ENCODE measurements around the gene GPHN. TPM values are rescaled to one million over a fixed set of nuclear protein-coding genes. Genes with fewer than 3 reads are reported as not detected.

Gene GPHN
- total RNA-seq, 1 donor from 2014 or later, result 12.9 TPM

DNA sequence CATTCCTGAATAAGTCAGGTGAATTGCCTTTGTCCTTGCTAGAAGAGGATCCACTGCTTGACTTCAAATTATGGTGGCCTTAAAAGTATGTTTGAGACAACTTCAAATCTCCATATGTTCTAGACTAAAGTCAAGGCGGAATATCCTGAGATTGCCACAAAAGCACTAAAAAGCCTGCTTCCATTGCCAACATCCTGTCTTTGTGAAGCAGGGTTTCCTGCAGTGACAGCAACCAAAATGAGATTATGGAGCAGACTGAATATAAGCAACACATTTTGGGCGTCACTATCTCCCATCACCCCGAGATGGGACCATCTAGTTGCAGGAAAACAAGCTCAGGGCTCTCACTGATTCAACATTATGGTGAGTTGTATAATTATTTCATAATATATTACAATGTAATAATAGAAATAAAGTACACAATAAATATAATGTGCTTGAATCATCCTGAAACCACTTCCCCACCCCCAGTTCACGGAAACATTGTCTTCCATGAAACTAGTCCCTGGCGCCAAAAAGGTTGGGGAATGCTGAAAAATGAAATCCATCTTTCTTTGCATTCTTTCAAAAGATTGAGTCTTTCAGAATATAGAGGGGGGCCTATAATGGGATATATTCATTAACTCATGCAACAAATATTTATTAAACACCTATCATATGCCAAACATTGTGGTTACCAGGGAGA lies 143.7 kb downstream of the GPHN start:
- Histone ChIP-seq H3K36me3 (ENCODE audit: control insufficient read depth, insufficient read depth, low read length) (no peaks in the 10 kb centered on the region), H3K27me3 (ENCODE audit: control insufficient read depth, insufficient read depth, low read length) (no peaks in the 10 kb centered on the region), H3K4me3 (ENCODE audit: low read depth, low read length) (no peak overlapping the region)
- TF ChIP-seq, protein P1, sequence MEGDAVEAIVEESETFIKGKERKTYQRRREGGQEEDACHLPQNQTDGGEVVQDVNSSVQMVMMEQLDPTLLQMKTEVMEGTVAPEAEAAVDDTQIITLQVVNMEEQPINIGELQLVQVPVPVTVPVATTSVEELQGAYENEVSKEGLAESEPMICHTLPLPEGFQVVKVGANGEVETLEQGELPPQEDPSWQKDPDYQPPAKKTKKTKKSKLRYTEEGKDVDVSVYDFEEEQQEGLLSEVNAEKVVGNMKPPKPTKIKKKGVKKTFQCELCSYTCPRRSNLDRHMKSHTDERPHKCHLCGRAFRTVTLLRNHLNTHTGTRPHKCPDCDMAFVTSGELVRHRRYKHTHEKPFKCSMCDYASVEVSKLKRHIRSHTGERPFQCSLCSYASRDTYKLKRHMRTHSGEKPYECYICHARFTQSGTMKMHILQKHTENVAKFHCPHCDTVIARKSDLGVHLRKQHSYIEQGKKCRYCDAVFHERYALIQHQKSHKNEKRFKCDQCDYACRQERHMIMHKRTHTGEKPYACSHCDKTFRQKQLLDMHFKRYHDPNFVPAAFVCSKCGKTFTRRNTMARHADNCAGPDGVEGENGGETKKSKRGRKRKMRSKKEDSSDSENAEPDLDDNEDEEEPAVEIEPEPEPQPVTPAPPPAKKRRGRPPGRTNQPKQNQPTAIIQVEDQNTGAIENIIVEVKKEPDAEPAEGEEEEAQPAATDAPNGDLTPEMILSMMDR (IDR thresholded peaks at IDR 0.05; ENCODE audit: insufficient read depth, low read length, poor library complexity, severe bottlenecking), result no peak
- DNase-seq (ENCODE audit: low read depth), result no peak

GRCh38 chr14:66652525-66653106 lies 144.7 kb downstream of the GPHN start:
- H3K36me3 ChIP-seq (ENCODE audit: control insufficient read depth, insufficient read depth, low read length), result no peaks in the 10 kb centered on the region
- H3K27me3 ChIP-seq (ENCODE audit: control insufficient read depth, insufficient read depth, low read length), result no peaks in the 10 kb centered on the region
- TF ChIP-seq, protein P1 (IDR thresholded peaks at IDR 0.05; ENCODE audit: insufficient read depth, low read length, poor library complexity, severe bottlenecking), result no peak
- no peak for DNase-seq (ENCODE audit: low read depth)
- no peak overlapping the region for H3K4me3 ChIP-seq (ENCODE audit: low read depth, low read length)

GRCh38 chr14:66657780-66658179 lies 149.8 kb downstream of the GPHN start:
- no peaks in the 10 kb centered on the region for H3K36me3 ChIP-seq (ENCODE audit: control insufficient read depth, insufficient read depth, low read length)
- TF ChIP-seq, protein P1 (IDR thresholded peaks at IDR 0.05; ENCODE audit: insufficient read depth, low read length, poor library complexity, severe bottlenecking), result no peak

GRCh38 chr14:66662374-66662773 lies 154.4 kb downstream of the GPHN start:
- TF ChIP-seq, protein P1 (IDR thresholded peaks at IDR 0.05; ENCODE audit: insufficient read depth, low read length, poor library complexity, severe bottlenecking), result peak; percentile 31
- Histone ChIP-seq H3K4me3 (ENCODE audit: low read depth, low read length) (no peak overlapping the region), H3K27me3 (ENCODE audit: control insufficient read depth, insufficient read depth, low read length) (no peaks in the 10 kb centered on the region), H3K36me3 (ENCODE audit: control insufficient read depth, insufficient read depth, low read length) (no peaks in the 10 kb centered on the region)
- no peak for DNase-seq (ENCODE audit: low read depth)

More at GRCh38 chr14:66657780-66658179, 149.8 kb downstream of the GPHN start:
- no peak overlapping the region for H3K4me3 ChIP-seq (ENCODE audit: low read depth, low read length)
- H3K27me3 ChIP-seq (ENCODE audit: control insufficient read depth, insufficient read depth, low read length), result no peaks in the 10 kb centered on the region
- DNase-seq (ENCODE audit: low read depth), result no peak

DNA sequence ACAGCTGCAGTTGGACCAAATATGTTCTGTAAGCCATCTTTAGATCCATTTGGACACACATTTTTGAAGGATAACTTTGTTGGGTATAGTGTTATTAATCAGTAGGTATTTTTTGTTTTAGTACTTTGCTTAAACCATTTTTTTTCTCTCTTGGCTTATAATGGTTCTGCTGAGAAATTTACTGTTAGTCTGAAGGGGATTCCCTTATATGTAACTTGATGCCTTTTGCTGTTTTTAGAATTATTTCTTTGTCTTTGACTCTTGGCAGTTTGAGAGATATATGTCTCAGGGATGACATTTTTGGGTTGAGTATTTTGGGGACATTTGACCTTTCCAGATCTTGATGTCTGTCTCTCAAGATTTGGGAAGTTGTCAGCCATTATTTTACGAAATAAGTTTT lies 169.8 kb downstream of the GPHN start:
- H3K36me3 ChIP-seq (ENCODE audit: control insufficient read depth, insufficient read depth, low read length), result no peaks in the 10 kb centered on the region
- H3K4me3 ChIP-seq (ENCODE audit: low read depth, low read length), result no peak overlapping the region
- no peaks in the 10 kb centered on the region for H3K27me3 ChIP-seq (ENCODE audit: control insufficient read depth, insufficient read depth, low read length)
- DNase-seq (ENCODE audit: low read depth), result no peak
- TF ChIP-seq, protein P1 (IDR thresholded peaks at IDR 0.05; ENCODE audit: insufficient read depth, low read length, poor library complexity, severe bottlenecking), result no peak

Measured in kidney epithelial cell (primary cell).